Measurements from ENCODE around the gene NAALADL2.

NAALADL2 gene

DNA sequence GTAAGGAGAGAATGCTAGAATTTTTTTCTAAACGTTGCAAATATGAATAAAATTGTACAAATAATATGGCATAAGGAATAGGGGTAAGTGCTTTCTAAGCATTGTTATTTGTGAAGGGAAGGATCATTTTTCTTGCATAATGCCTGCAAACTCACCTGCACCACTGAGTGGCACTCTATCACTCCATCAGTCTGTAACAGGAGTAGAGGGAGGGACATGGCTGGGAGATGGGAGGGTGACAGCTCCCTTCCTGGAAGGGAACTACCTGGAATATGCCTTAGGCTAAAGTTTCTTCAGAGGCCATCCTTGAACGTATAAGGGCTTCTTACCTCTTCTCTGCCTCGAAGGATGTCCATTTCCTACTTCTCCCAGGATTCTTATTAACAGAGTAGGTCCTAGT is 3.0 kb downstream of the NAALADL2 start:
- DNase-seq (ENCODE audit: extremely low read depth, low read depth) = no peak
- TF ChIP-seq, protein P1, sequence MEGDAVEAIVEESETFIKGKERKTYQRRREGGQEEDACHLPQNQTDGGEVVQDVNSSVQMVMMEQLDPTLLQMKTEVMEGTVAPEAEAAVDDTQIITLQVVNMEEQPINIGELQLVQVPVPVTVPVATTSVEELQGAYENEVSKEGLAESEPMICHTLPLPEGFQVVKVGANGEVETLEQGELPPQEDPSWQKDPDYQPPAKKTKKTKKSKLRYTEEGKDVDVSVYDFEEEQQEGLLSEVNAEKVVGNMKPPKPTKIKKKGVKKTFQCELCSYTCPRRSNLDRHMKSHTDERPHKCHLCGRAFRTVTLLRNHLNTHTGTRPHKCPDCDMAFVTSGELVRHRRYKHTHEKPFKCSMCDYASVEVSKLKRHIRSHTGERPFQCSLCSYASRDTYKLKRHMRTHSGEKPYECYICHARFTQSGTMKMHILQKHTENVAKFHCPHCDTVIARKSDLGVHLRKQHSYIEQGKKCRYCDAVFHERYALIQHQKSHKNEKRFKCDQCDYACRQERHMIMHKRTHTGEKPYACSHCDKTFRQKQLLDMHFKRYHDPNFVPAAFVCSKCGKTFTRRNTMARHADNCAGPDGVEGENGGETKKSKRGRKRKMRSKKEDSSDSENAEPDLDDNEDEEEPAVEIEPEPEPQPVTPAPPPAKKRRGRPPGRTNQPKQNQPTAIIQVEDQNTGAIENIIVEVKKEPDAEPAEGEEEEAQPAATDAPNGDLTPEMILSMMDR (IDR thresholded peaks at IDR 0.05; ENCODE audit: low read depth, low read length) = no peak

DNA sequence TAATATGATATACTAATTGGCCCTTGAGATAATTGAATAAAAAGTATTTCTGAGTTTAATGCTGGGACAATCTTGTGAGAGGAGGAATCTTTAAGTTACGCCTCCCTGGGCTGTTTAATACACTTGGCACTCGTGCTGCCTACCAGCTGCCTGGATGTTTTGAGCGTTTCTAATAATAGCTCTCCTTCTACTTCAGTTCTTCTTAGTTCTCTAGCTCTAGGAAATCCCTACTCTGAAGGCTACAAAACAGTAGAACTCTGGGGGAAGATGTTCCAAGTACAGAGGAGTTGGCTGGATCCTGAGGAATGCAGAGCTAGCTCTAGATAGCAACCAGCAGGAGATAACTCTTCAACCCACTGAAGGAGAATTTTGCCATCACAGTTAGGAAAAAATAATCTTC is 3.5 kb downstream of the NAALADL2 start:
- TF ChIP-seq, protein P1 (IDR thresholded peaks at IDR 0.05; ENCODE audit: low read depth, low read length) = no peak
- no peak for DNase-seq (ENCODE audit: extremely low read depth, low read depth)

DNA sequence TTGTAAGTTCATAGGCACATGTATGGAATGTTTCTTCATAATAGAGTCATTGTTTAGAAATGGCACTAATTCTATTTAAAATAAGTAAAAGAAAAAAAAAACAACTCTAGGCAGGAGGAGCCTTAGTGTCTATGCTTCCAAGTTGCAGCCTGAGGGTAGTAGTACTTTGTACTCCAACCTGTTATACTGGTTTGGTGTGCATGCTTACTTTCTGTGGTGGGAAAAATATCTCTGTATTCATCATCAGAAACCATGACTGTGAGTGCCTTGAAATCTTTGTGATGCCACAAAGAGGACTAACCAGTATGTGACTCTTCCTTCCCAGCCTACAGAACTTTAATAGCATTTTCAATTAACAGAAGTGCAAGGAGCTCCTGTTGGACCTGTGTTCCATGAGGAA is 4.4 kb downstream of the NAALADL2 start:
- TF ChIP-seq, protein P1 (IDR thresholded peaks at IDR 0.05; ENCODE audit: low read depth, low read length) = no peak
- DNase-seq (ENCODE audit: extremely low read depth, low read depth) = no peak

DNA sequence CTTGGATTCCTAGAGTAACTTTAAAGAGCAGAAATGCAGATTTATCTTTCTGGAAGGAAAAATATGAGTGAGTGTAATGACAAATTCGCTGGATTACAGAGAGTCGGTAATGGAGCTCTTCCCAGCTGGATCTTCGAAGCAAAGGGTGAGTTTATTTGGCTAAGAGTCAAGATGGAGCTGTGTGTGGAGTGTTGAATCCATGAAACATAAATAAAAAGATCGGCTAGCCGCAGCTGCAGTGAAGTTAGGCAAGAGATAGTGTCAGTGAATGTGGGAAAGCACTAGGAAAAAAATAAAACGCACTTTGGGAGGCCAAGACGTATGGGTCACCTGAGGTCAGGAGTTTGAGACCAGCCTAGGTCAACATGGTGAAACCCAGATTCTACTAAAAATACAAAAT is 10.3 kb downstream of the NAALADL2 start:
- TF ChIP-seq, protein P1 (IDR thresholded peaks at IDR 0.05; ENCODE audit: low read depth, low read length) = no peak
- no peak for DNase-seq (ENCODE audit: extremely low read depth, low read depth)

DNA sequence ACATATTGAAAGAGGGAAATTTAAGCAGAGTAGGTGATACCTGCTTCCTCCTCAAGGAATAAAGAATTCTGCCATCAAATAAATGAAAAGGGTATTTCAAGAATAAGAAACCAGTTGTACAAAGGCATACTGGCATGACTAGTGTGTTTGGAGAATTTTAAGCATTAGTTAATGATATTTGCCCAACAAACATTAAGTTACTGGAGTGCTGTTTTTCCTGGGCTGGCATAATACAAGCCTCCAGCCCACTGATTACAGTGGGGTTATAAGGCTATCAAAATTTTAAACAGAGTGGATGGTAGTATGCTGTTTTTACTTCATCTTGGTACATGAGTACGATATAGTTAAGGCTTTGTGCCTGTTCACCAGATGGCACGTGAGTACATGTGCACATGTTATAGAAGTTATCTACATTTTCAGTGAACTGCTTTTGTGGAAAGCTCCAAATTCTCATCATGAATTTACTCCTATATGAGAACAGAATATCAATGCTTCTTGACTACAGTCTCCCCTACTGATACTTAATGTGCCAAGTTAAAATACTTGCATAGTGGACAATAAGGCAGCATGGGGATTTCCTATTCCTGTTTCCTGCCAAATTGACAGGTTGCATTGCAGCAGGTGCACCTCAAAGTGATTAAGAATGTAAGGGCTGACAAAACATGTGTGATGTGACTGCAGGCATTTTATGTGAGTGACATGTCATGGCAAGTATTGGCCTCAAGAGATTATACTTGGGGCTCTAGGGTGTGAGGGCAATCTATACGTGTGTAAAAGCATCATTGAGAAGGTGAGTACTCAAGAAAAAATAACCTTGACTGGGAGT is 14.9 kb downstream of the NAALADL2 start:
- no peak for DNase-seq (ENCODE audit: extremely low read depth, low read depth)
- TF ChIP-seq, protein P1 (IDR thresholded peaks at IDR 0.05; ENCODE audit: low read depth, low read length) = no peak

DNA sequence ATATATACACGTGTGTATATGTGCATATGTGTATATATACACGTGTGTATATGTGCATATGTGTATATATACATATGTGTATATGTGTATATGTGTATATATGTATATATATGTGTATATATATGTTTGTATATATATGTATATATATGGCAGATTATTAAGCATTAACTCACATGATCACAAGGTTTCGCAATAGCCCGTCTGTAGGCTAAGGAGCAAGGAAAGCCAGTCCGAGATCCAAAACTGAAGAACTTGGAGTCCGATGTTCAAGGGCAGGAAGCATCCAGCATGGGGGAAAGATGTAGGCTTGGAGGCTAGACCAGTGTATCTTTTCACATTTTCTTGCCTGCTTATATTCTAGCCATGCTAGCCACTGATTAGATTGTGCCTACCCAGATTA is 23.7 kb downstream of the NAALADL2 start:
- TF ChIP-seq, protein P1 (IDR thresholded peaks at IDR 0.05; ENCODE audit: low read depth, low read length) = no peak
- DNase-seq (ENCODE audit: extremely low read depth, low read depth) = no peak

DNA sequence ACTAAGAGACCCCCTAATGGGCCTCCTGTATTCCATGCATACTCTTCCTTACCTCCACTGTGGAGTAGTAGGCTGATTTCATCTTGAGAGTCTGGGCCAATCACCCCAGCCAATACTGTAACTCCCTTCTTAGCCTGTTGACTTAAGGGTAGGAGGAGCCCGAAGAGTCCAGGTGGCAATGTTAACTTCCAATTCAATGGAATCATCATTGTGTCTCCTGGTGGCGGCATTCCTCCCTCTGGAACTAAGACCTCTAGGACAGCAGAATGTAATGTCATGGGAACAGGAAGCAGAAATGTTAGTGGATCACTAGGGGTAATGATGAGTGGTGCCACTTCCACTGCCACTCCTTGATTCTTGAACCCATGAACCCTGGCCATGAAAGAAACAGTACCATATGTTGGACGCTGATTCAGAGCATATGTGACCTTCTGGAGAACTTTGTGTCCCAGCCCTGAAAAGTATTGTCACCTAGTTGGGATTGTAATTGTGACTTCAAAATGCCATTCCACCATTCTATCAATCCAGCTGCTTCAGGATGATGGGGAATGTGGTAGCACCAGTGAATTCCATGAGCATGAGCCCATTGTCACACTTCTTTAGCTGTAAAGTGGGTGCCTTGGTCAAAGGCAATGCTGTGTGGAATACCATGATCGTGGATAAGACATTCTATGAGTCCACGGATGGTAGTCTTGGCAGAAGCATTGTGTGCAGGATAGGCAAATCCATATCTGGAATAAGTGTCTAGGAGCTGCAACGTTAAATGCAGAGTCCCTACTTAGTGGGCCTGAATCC is 24.9 kb downstream of the NAALADL2 start:
- TF ChIP-seq, protein P1 (IDR thresholded peaks at IDR 0.05; ENCODE audit: low read depth, low read length) = no peak
- no peak for DNase-seq (ENCODE audit: extremely low read depth, low read depth)
